Right cardiac atrium (tissue), 5 donors: ENCODE measurements around the gene ZNF549. TPM values are rescaled to one million over a fixed set of nuclear protein-coding genes. Genes with fewer than 3 reads are reported as not detected.

Experiments
- polyA plus RNA-seq: library from polyadenylated mRNA; stranded (reverse); fragments of 200-250 nt; gene quantifications from one replicate; pipeline ENCODE4 v1.2.3, GENCODE V29; 2013
- total RNA-seq, 4 donors: library from RNA; stranded (reverse); fragmentation: NEBNext Ultra II Directional; extraction: Animal tissue kit (Norgen Biotek cat#: 25700); gene quantifications; one replicate each; pipeline ENCODE4 v1.2.1, GENCODE V29; 2021
- donor health status: healthy with polysubstance abuse.
- donor health status: DM: no; HTN: yes; CAD: no.
- donor health status: DM: no; HTN: no; CAD: no.
- donor health status: DM: no; HTN: yes; CAD: no; lungs with severe emphysema.
- donor health status: DM: yes; HTN: yes; CAD: no.

ZNF549 gene
- total and polyA plus RNA-seq, 5 donors, result 2.0 to 4.8 (median 4.4) TPM

Other genes starting within 250 kb of the ZNF549 start
- gene ZNF460, start 246.9 kb upstream of the ZNF549 start, total RNA-seq, result 10 to 100 TPM; 30.6 to 46.5 (median 36.1) TPM
- gene ZNF460, start 246.9 kb upstream of the ZNF549 start, polyA plus RNA-seq, result 3.5 TPM
- 1 to 10 TPM; 5.8 to 7.6 (median 6.6) TPM for gene ZNF543, start 206.9 kb upstream of the ZNF549 start, total RNA-seq
- 2.1 TPM for gene ZNF543, start 206.9 kb upstream of the ZNF549 start, polyA plus RNA-seq
- 10 to 100 TPM in 3 of 4 donors, 1 to 10 TPM in 1; 8.5 to 12.6 (median 11.2) TPM for gene ZNF304, start 176.1 kb upstream of the ZNF549 start, total RNA-seq
- 3.9 TPM for gene ZNF304, start 176.1 kb upstream of the ZNF549 start, polyA plus RNA-seq
- gene TRAPPC2B, start 163.8 kb upstream of the ZNF549 start, total RNA-seq, result 10 to 100 TPM; 10.8 to 14.5 (median 11.7) TPM
- gene TRAPPC2B, start 163.8 kb upstream of the ZNF549 start, polyA plus RNA-seq, result 38.6 TPM
- 1 to 10 TPM; 3.0 to 5.6 (median 4.6) TPM for gene ZNF547, start 163.8 kb upstream of the ZNF549 start, total RNA-seq
- gene ZNF547, start 163.8 kb upstream of the ZNF549 start, polyA plus RNA-seq, result 2.7 TPM
- 10 to 100 TPM; 13.4 to 20.1 (median 16.8) TPM for gene ZNF548, start 137.5 kb upstream of the ZNF549 start, total RNA-seq
- gene ZNF548, start 137.5 kb upstream of the ZNF549 start, polyA plus RNA-seq, result 10.7 TPM
- gene ZNF17, start 116.2 kb upstream of the ZNF549 start, total RNA-seq, result 10 to 100 TPM in 3 of 4 donors, 1 to 10 TPM in 1; 8.7 to 12.1 (median 10.8) TPM
- gene ZNF17, start 116.2 kb upstream of the ZNF549 start, polyA plus RNA-seq, result 3.6 TPM
- gene ZNF749, start 92.0 kb upstream of the ZNF549 start, total RNA-seq, result 1 to 10 TPM; 2.5 to 5.4 (median 3.3) TPM
- 1.9 TPM for gene ZNF749, start 92.0 kb upstream of the ZNF549 start, polyA plus RNA-seq
- gene VN1R1, start 70.2 kb upstream of the ZNF549 start, total RNA-seq, result 1 to 10 TPM; 3.3 to 4.3 (median 3.4) TPM
- 2.3 TPM for gene VN1R1, start 70.2 kb upstream of the ZNF549 start, polyA plus RNA-seq
- 10 to 100 TPM; 19.7 to 23.5 (median 21.1) TPM for gene ZNF772, start 49.8 kb upstream of the ZNF549 start, total RNA-seq
- 5.3 TPM for gene ZNF772, start 49.8 kb upstream of the ZNF549 start, polyA plus RNA-seq
- gene ZNF419, start 39.6 kb upstream of the ZNF549 start, total RNA-seq, result 10 to 100 TPM in 1 of 4 donors, 1 to 10 TPM in 3; 8.2 to 10.2 (median 8.9) TPM
- 6.7 TPM for gene ZNF419, start 39.6 kb upstream of the ZNF549 start, polyA plus RNA-seq
- 1 to 10 TPM; 5.7 to 7.6 (median 6.9) TPM for gene ZNF773, start 27.4 kb upstream of the ZNF549 start, total RNA-seq
- 3.8 TPM for gene ZNF773, start 27.4 kb upstream of the ZNF549 start, polyA plus RNA-seq
- gene ZNF550, start 32.5 kb downstream of the ZNF549 start, total RNA-seq, result 1 to 10 TPM; 6.7 to 9.5 (median 7.9) TPM
- 3.1 TPM for gene ZNF550, start 32.5 kb downstream of the ZNF549 start, polyA plus RNA-seq
- gene ZNF416, start 51.6 kb downstream of the ZNF549 start, total RNA-seq, result 1 to 10 TPM; 4.7 to 5.9 (median 4.8) TPM
- gene ZNF416, start 51.6 kb downstream of the ZNF549 start, polyA plus RNA-seq, result 2.4 TPM
- 1 to 10 TPM; 5.0 to 6.3 (median 5.5) TPM for gene ZIK1, start 56.8 kb downstream of the ZNF549 start, total RNA-seq
- 2.0 TPM for gene ZIK1, start 56.8 kb downstream of the ZNF549 start, polyA plus RNA-seq
- gene ZNF530, start 72.5 kb downstream of the ZNF549 start, total RNA-seq, result 1 to 10 TPM; 3.7 to 5.9 (median 5.0) TPM
- 8.4 TPM for gene ZNF530, start 72.5 kb downstream of the ZNF549 start, polyA plus RNA-seq
- gene ZNF134, start 86.9 kb downstream of the ZNF549 start, total RNA-seq, result 10 to 100 TPM; 15.1 to 20.1 (median 17.3) TPM
- 5.5 TPM for gene ZNF134, start 86.9 kb downstream of the ZNF549 start, polyA plus RNA-seq
- gene ZNF211, start 105.8 kb downstream of the ZNF549 start, total RNA-seq, result 10 to 100 TPM; 11.9 to 15.0 (median 13.6) TPM
- 8.0 TPM for gene ZNF211, start 105.8 kb downstream of the ZNF549 start, polyA plus RNA-seq
- under 1 TPM in 3 of 4 donors, not detected in 1; 0.23 to 0.37 (median 0.33) TPM for gene ZSCAN4, start 141.6 kb downstream of the ZNF549 start, total RNA-seq
- 0.16 TPM for gene ZSCAN4, start 141.6 kb downstream of the ZNF549 start, polyA plus RNA-seq
- gene ZNF551, start 154.6 kb downstream of the ZNF549 start, total RNA-seq, result 1 to 10 TPM; 3.1 to 5.7 (median 4.2) TPM
- 2.0 TPM for gene ZNF551, start 154.6 kb downstream of the ZNF549 start, polyA plus RNA-seq
- 10 to 100 TPM in 1 of 4 donors, 1 to 10 TPM in 3; 7.2 to 10.1 (median 8.1) TPM for gene ZNF154, start 181.8 kb downstream of the ZNF549 start, total RNA-seq
- 4.5 TPM for gene ZNF154, start 181.8 kb downstream of the ZNF549 start, polyA plus RNA-seq
- 10 to 100 TPM in 1 of 4 donors, 1 to 10 TPM in 3; 8.1 to 11.5 (median 8.8) TPM for gene ZNF671, start 200.3 kb downstream of the ZNF549 start, total RNA-seq
- 4.8 TPM for gene ZNF671, start 200.3 kb downstream of the ZNF549 start, polyA plus RNA-seq
- gene ZNF776, start 219.5 kb downstream of the ZNF549 start, total RNA-seq, result 10 to 100 TPM; 11.9 to 16.0 (median 13.7) TPM
- gene ZNF776, start 219.5 kb downstream of the ZNF549 start, polyA plus RNA-seq, result 8.7 TPM
- gene ZNF586, start 242.3 kb downstream of the ZNF549 start, total RNA-seq, result 10 to 100 TPM in 3 of 4 donors, 1 to 10 TPM in 1; 8.8 to 11.7 (median 11.4) TPM
- gene ZNF586, start 242.3 kb downstream of the ZNF549 start, polyA plus RNA-seq, result 7.1 TPM